HG03039 (cell line): Measurements from ENCODE around the gene CCIN.
"Not testable (repeated sequence)": the region's sequence is repeated elsewhere in the genome, so short reads cannot be mapped to it uniquely, and the experiment has no call there.

ENCODE experiments used
- ATAC-seq: cut with Tn5 transposase; IDR thresholded peaks from one replicate; pipeline ENCODE4 v1.9.1; 2021; ENCODE audit warnings: mild to moderate bottlenecking, moderate library complexity; ENCODE audit not compliant: unreplicated experiment

The CCIN gene

GRCh38 chr9:36158122-36158521 is 11.1 kb upstream of the CCIN start:
- no peak for ATAC-seq

DNA sequence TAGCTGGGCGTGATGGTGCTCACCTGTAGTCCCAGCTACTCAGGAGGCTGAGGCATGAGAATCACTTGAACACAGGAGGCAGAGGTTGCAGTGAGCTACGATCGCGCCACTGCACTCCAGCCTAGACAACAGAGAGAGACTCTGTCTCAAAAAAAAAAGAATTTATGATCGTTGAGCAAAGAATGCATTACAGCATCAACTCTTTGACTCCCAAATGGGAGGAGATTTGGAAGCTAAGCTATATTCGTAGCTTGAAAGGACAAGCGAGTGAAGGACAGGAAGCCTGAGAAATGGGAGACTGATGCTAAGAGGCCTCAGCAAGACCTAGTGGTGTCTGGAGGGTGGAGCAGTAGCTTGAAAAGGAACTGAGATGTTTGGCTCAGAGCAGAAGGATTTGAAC is 10.3 kb upstream of the CCIN start:
- no peak for ATAC-seq

DNA sequence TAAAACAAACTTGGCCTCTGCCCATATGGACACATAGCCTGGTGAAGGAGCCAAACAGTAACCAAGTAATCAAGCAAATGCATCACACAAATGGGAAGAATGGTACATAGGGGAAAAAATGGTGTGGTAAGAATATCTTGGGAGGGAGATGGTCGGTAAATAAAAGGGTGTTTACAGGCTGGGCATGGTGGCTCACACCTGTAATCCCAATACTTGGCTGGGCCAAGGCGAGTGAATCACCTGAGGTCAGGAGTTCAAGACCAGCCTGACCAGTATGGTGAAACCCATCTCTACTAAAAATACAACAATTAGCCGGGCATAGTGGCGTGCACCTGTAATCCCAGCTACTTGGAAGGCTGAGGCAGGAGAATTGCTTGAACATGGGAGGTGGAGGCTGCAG is 9.7 kb upstream of the CCIN start:
- not testable (repeated sequence) for ATAC-seq

- not testable (repeated sequence) for ATAC-seq
Observed at GRCh38 chr9:36160126-36160525, 9.1 kb upstream of the CCIN start.

GRCh38 chr9:36161187-36161586 is 8.0 kb upstream of the CCIN start:
- ATAC-seq = no peak

DNA sequence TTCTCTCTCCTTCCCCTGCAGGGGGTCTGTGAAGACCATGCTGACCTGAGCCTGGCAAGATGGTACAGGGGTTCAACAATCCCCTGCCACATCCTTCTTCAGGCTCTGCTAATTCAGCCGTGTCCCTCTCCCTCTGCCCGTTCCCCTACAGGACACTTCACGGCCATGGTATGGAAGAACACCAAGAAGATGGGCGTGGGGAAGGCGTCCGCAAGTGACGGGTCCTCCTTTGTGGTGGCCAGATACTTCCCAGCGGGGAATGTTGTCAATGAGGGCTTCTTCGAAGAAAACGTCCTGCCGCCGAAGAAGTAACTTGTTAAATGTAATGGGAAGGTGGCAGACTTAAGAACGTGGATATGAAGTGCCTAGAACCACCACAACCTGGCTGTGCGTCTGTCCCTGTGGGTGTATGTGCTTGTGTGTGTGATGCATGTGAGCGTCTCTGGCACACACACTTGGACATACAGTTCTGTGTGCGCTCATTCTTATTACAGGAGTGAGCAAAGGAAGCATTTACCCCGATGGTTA is 6.9 kb upstream of the CCIN start:
- ATAC-seq = no peak

- no peak for ATAC-seq
Observed at GRCh38 chr9:36163049-36163785, 6.0 kb upstream of the CCIN start.

GRCh38 chr9:36163786-36164170 is 5.4 kb upstream of the CCIN start:
- no peak for ATAC-seq

DNA sequence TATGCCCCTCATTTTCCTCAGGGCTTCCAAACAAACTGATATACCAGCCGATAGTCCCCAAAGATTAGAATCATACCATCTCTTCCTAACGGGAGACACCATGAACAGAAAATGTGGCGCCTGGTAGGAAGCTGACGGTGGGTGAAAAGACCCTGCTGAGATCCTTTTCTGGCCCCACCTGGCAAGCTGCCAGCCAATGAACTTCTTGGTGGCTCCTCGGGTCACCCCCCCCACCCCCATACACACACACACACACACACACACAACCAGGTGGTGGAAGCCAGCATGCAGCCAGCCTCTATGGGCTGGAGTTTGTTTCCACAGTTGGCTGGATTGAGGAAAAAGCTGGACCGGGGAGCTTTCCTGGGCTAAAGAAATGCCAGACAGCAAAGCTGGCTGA is 4.8 kb upstream of the CCIN start:
- no peak for ATAC-seq

DNA sequence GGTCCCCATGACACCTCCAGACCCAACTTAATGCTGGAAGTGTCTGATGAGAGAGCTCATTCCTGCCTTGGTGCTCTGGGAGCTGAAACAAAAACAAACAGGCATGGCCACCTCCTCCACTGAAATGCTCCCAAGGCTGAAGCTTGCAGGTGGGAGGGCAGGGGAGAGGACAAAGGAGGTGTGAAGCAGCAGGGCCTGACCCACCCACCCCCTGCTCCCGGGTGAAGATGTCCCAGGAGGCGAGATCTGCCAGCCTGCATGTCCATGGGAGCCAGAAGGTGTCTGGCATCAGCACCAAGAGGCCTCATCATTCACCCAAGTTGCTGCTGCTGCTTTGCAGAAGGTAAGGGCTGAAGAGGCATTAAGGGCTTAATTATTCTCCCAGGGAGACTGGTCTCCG is 4.2 kb upstream of the CCIN start:
- ATAC-seq = no peak

DNA sequence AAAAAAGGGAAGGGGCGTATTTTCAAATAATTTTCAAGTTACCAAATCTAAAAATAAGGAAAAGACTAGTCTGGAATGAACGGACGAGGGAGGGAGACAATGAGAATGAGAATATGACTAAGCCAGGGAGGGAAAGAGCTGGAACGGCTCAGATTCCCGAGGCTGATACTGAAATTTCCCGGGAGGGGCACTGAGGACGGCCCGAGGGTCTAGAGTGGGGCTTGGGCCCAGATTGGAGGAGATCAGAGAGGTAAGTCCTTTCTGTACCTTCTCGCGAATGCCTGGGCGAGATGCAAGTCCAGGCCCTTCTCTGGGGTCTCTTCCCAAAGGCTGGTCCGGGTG is 3.4 kb upstream of the CCIN start:
- no peak for ATAC-seq

DNA sequence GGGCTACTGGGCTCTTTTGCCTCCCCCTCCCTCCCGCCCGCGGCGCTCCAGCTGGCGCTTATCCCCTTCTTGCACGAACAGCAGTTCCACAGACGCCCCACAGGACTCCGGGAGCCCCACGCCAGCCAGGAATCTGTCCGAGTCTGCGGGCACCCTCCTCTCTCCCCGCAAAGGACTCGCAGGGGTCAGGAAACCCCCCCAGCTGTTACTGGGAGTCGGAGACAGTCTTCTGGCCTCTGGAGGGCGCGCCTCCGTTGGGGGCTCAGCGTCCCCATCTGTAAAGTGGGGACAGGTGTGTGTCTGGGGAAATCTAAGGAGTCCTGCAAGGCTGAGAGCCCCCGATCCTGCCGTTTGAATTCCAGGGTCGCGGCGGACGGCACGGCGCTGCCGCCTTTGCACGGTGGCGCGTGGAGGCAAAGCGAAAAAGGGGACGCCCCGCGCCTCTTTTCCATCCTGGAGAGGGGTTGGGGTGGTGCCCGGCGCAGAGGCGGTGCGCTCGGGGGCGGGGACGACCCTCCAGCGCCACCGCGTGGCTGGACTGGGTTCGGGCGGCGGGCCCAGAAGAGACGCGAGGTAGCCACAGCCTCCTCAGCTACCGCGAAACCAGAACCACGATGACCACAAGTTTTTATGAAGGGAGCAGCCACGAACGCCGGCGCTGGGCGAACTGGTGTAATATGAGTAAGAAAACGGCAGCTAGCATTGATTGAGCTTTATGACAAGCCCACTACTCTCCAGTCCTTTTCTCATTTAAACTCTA is 2.8 kb upstream of the CCIN start:
- ATAC-seq = no peak

DNA sequence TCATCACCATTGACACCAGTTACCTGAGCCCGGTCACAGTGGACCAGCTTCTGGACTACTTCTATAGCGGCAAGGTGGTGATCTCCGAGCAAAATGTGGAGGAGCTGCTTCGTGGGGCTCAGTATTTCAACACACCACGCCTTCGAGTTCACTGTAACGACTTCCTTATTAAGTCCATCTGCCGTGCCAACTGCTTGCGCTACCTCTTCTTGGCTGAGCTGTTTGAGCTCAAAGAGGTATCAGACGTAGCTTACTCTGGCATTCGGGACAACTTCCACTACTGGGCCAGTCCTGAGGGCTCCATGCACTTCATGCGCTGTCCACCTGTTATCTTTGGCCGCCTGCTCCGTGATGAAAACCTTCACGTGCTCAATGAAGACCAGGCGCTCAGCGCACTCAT is 520 bp downstream of the CCIN start:
- no peak for ATAC-seq

DNA sequence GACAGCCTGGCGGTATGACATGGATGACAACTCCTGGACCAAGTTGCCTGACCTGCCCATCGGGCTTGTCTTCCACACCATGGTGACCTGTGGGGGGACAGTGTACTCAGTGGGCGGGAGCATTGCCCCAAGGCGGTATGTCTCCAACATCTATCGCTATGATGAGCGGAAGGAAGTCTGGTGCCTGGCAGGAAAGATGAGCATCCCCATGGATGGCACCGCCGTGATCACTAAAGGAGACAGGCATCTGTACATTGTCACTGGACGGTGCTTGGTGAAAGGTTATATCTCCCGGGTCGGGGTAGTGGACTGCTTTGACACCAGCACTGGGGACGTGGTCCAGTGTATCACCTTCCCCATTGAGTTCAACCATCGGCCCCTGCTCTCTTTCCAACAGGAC is 1.3 kb downstream of the CCIN start:
- no peak for ATAC-seq

- no peak for ATAC-seq
Observed at GRCh38 chr9:36173861-36174260, 4.7 kb downstream of the CCIN start.

DNA sequence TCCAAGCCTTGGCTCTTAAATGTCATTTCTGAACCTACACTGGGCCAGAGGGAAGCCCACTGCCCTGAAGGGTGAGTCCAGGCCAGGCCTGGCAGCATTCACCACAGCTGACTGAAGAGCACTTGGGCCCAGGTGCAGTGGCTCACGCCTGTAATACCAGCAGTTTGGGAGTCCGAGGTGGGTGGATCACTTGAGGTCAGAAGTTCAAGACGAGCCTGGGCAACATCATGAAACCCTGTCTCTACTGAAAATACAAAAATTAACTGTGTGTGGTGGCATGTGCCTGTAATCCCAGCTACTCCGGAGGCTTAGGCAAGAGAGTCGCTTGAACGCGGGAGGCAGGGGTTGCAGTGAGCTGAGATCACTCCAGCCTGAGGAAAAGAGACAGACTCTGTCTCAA is 5.1 kb downstream of the CCIN start:
- no peak for ATAC-seq

- ATAC-seq = no peak
Observed at GRCh38 chr9:36174731-36175130, 5.5 kb downstream of the CCIN start.

DNA sequence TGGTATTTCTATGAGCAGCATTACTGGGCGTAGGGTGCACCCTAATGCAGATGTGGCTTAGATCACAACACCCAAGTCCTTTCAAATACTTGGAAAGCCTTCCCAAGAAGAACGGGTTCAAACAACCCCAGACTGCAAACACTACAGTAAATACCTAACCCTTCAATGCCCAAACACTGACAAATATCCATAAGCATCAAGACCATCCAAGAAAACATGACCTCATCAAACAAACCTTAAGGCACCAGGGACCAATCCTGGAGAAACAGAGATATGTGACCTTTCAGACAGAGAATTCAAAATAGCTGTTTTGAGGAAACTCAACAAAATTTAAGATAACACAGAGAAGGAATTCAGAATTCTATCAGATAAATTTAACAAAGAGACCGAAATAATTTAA is 6.0 kb downstream of the CCIN start:
- not testable (repeated sequence) for ATAC-seq

DNA sequence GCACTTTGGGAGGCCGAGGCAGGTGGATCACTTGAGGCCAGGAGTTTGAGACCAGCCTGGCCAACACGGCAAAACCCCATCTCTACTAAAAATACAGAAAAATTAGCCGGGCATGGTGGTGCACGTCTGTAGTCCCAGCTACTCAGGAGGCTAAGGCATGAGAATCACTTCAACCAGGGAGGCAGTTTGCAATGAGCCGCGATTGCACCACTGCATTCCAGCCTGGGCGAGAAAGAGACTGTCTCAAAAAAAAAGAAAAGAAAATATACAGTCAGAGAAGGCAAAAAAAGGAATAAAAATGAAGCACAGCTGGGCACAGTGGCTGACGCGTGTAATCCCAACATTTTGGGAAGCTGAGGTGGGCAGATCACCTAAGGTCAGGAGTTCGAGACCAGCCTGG is 7.3 kb downstream of the CCIN start:
- not testable (repeated sequence) for ATAC-seq

DNA sequence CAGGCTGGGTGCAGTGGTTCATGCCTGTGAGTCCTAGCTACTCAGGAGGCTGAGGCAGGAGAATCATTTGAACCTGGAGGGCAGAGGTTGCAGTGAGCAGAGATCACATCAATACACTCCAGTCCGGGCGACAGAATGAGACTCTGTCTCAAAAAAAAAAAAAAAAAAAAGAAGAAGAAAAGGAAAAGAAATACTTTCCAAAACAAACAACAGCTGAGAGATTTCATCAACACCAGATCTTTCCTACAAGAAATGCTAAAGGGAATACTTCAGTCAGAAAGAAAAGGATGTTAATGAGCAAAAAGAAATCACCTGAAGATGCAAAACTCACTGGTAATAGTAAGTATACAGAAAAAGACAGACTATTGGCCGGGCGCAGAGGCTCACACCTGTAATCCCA is 8.4 kb downstream of the CCIN start:
- no peak for ATAC-seq

DNA sequence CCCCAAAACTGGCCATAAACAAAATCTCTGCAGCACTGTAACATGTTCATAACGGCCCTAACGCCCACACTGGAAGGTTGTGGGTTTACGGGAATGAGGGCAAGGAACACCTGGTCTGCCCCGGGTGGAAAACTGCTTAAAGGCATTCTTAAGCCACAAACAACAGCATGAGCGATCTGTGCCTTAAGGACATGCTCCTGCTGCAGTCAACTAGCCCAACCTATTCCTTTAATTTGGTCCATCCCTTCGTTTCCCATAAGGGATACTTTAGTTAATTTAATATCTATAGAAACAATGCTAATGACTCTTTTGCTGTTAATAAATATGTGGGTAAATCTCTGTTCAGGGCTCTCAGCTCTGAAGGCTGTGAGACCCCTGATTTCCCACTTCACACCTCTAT is 11.1 kb downstream of the CCIN start:
- not testable (repeated sequence) for ATAC-seq

DNA sequence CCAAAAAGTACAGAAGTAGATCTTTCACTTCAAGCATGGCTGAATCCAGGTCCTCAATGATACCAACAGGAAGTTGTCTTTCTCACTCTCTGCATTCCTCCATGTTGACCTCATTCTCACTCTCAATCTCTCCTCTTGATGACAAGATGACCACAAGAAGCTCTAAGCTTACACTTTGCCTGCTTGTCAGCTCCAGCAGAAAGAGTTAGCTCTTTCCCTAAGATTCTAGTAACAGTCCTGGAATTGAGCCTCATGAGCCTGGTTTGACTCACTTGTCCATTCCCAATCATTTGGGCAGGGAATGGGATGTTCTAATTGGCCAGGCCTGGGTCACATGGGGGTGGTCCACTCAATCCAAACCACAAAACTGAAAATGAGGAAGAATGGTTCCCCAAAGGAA is 18.2 kb downstream of the CCIN start:
- no peak for ATAC-seq
